Middle frontal gyrus (tissue), 1 donor: Measurements from ENCODE around the gene SMDT1.

Experiments used
- DNase-seq: peaks from one replicate; pipeline ENCODE4 v3.0.0-alpha.2; 2015; ENCODE audit warnings: low spot score; ENCODE audit errors: extremely low spot score

Gene SMDT1

GRCh38 chr22:42079319-42080251, at the start of gene SMDT1:
SMDT1 (plus strand) TSS chr22:42079700; CDS start chr22:42079769, 69 bp downstream.
- peak; percentile 99 for DNase-seq

GRCh38 chr22:42033263-42034181, 46.0 kb upstream of the SMDT1 start:
- DNase-seq = no peak

GRCh38 chr22:42035256-42035655, 44.2 kb upstream of the SMDT1 start:
- no peak for DNase-seq

GRCh38 chr22:42039271-42039670, 40.2 kb upstream of the SMDT1 start:
- no peak for DNase-seq

DNA sequence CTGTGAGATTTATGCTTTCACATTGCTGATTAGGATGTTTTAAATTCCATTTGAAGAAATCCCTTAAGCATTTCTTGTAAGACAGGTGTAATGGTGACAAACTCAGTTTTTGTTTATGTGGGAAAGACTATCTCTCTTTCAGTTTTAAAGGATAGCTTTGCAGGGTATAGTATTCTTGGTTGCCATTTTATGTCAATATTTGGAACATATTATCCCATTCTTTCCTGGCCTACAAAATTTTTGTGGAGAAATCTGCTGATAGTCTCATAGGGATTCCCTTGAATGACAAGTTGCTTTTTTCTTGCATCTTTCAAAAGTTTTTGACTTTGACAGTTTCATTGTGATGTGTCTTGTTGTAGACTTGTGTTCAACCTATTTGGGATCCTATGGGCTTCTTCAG, 37.7 kb upstream of the SMDT1 start:
- no peak for DNase-seq

- no peak for DNase-seq
Observed at GRCh38 chr22:42050641-42051180, 28.8 kb upstream of the SMDT1 start.

DNA sequence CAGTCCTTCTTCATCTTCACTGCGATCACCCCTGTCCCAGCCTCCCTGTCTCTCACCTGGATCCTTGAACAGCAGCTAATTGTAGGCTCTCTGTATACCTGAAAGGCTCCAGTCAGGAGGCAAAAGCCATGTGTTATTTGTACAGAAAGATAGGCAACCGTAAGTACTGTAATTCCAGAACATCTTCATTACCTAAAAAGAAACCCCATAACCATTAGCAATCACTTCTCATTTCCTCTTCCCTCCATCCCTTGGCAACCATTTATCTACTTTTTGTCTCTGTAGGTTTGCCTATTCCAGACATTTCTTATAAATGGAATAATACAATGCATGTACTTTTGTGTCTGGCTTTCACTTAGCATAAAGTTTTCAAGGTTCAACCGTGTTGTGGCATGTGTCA, 26.7 kb upstream of the SMDT1 start:
- no peak for DNase-seq

GRCh38 chr22:42056757-42057511, 22.6 kb upstream of the SMDT1 start:
- no peak for DNase-seq

DNA sequence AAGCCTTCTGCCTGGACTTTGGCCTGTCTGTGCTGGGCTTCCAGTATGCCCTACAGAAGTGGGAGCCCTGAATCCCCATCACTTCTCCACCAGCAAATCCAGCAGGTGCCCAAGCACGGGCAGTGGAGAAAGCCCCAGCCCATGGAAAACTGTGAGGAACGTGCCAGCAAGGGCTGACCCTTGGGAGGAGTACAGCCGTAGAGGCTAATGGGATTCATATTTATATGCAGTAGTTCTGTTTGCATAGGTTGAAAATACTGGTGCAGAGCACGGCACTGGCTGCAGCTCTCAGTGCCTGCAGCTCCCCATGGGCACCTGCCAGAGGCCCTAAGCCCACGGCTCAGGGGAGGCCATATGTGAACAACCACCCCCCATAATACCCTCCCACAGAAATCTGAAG, 19.0 kb upstream of the SMDT1 start:
- no peak for DNase-seq

GRCh38 chr22:42061041-42061440, 18.5 kb upstream of the SMDT1 start:
- DNase-seq = no peak

DNA sequence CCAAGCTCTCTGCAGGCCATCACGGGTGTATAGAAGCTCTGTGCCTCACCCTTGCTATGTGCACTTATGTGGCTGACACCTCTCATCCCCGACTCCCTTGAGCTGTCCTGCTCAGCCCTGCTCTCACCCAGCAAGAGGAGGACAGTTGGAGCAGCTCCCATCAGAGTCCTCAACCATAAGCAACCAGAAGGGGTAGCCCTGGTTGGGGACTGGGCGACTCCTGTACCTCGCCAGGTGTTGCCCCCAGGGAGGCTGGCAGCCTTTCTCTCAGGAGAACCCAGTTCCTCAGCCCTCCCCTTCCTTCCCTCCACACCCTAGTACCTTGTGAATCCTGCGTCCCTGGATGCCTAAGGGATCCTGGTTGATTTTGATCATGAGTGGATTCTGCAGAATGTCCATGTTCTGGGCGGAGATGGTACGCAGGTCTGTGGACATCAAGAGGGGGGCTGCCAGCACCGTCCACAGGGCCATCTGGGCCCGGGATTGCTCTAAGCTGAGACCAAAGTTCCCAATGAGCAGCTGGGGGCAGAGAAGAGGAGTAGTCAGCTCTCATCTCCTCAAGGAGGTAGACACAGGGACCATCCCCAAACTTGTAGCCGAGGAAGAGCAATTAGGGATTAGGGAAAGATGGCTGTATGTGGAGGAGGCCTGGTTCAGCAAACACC, 16.9 kb upstream of the SMDT1 start:
- no peak for DNase-seq

- no peak for DNase-seq
Observed at GRCh38 chr22:42064629-42065028, 14.9 kb upstream of the SMDT1 start.

DNA sequence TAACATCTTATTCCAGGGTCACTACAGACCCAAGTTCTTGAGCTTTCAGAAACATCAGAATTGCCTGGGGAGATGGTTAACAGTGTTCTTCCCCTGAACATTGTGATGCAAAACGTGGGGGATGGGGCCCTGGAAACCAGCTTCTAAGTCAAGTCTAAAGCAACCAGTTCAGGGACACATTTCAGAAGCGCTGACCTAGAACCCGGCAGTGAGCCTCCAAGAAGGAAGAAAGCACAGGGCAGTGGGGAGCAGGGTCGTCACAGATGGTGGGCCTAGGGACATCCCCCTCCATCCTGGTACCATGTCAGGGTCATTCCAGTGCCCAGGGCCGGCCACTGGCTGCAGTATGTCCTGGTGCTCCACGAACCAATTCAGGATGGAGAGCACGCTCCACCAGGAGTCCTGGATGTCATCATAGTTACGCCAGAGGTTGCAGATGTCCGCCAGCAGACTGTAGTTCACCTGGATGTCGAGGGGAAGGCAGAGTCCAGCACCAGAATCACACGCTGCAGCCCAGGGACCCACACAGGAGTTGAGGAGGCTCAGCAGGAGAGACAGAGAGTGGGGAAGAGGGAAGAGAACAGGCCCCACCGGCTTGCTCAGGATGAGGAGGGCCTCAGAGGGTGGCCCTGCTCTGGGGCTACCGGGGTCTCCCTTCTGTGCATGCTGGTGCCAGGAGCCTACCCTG, 13.9 kb upstream of the SMDT1 start:
- DNase-seq = no peak

- DNase-seq = no peak
Observed at GRCh38 chr22:42066126-42066761, 13.3 kb upstream of the SMDT1 start.

- DNase-seq = no peak
Observed at GRCh38 chr22:42066937-42067336, 12.6 kb upstream of the SMDT1 start.

DNA sequence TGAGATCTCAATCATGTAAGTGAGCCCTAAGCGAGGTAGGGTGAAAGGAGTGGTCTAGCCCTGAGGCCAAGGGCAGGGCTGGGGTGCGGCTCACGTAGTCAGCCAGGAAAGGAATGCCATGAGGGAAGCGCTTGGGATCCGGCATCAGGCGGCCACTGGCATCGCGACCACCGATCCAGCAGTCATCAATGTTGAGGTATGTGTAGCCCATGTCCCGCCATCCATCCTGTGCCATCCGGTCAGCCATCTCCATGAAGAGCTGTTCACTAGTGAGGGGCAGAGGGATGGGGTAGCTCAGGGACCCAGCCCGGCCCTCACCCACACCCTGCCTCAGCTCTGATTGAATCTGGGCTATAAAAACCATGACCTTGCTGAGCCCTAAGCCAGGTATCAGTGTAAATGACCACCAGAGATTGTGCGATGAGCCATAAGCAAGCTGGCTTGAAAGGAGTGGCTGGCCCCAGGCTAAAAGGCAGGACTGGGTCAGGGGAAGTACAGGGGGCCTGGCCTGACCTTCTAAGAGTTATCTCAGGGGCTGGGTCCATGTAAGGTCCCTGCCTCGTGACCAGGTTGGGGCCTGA, 11.7 kb upstream of the SMDT1 start:
- DNase-seq = no peak

DNA sequence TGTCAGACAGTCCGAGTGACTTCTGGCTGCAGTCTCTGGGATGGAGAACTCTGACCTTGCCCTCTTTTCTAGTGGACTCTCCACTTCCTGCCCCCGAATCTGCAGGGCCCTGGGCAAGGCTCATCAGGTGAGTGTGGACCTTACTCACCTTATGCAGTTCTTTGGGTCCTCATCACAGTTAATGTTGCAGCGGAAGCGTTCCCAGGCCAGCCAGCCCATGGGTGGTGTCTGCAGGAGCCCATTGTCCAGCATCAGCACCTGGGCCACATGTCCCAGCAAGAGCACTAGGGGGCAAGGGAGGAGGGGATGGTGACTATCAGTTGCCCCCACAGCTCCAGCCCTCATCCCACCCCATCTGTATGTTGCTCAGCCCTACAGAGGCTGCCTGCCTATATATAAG, 11.2 kb upstream of the SMDT1 start:
- no peak for DNase-seq

DNA sequence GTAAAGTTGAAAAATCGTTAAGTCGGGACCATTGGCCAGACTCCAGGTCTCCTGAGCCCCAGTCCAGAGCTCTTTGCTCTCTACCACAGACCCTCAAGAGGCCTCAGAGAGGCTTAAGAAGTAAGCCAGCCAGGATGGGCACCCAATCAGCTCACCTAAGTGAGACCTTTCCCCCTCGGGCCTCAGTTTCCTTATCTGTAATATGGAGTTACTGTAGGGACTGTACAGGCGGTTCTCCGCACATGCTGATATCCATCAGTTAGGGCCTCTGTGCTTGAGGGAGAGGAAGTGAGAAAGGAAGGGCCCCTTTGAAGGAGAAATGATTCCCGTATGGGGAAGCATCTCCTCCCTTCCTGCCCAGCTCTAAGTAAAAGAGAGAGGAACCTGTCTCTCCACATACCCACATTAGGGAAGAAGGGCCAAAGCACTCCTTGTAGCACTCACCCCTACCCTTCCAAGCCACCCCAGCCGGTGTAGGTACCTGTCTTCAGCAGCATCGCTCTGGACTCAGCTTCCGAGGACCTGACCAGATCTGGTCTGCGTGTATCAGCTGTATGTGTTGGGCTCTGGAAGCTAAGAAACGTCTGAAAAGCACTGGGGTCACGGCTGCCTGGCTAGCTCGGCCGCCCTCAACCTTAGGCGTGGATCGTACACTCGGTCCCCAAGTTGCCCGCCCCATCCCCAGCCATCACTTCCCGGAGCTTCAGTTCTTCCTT, 9.5 kb upstream of the SMDT1 start:
- DNase-seq = no peak
